ENCODE results near the gene C1QC.

C1QC gene

GRCh38 chr1:22643381-22643780, at the start of gene C1QC:
Gene C1QC, plus strand, starts transcription at chr1:22643633. Its CDS starts 391 bp downstream, at chr1:22644024.
- DNase-seq, result no peak

GRCh38 chr1:22594396-22594795, 49.0 kb upstream of the C1QC start:
- DNase-seq, result no peak

- no peak for DNase-seq
These were observed 48.3 kb upstream of the C1QC start for GRCh38 chr1:22595108-22595507.

- DNase-seq, result no peak
These were observed 46.0 kb upstream of the C1QC start for GRCh38 chr1:22597301-22597965.

GRCh38 chr1:22597996-22598395, 45.4 kb upstream of the C1QC start:
- no peak for DNase-seq

GRCh38 chr1:22598736-22599135, 44.7 kb upstream of the C1QC start:
- no peak for DNase-seq

GRCh38 chr1:22600071-22600816, 43.2 kb upstream of the C1QC start:
- no peak for DNase-seq

- no peak for DNase-seq
These were observed 42.4 kb upstream of the C1QC start for GRCh38 chr1:22600817-22601605.

- no peak for DNase-seq
These were observed 41.8 kb upstream of the C1QC start for GRCh38 chr1:22601610-22602009.

GRCh38 chr1:22602060-22602740, 41.2 kb upstream of the C1QC start:
- no peak for DNase-seq

GRCh38 chr1:22606161-22606560, 37.3 kb upstream of the C1QC start:
- no peak for DNase-seq

- no peak for DNase-seq
These were observed 36.3 kb upstream of the C1QC start for GRCh38 chr1:22607154-22607553.

- DNase-seq, result no peak
These were observed 35.1 kb upstream of the C1QC start for GRCh38 chr1:22608361-22608760.

GRCh38 chr1:22609291-22609690, 34.1 kb upstream of the C1QC start:
- DNase-seq, result no peak

GRCh38 chr1:22611530-22611947, 31.9 kb upstream of the C1QC start:
- peak; percentile 52 for DNase-seq

- DNase-seq, result no peak
These were observed 30.5 kb upstream of the C1QC start for GRCh38 chr1:22612671-22613571.

- DNase-seq, result no peak
These were observed 29.9 kb upstream of the C1QC start for GRCh38 chr1:22613572-22613918.

GRCh38 chr1:22613951-22614350, 29.5 kb upstream of the C1QC start:
- no peak for DNase-seq

GRCh38 chr1:22615886-22616285, 27.5 kb upstream of the C1QC start:
- no peak for DNase-seq

- no peak for DNase-seq
These were observed 26.9 kb upstream of the C1QC start for GRCh38 chr1:22616571-22616970.

- no peak for DNase-seq
These were observed 25.4 kb upstream of the C1QC start for GRCh38 chr1:22618056-22618455.

GRCh38 chr1:22619252-22619651, 24.2 kb upstream of the C1QC start:
- DNase-seq, result no peak

Measured in NCI-H226 (cell line).